IMR-90 (cell line): Measurements from ENCODE around the gene ENOX1. TPM values are rescaled to one million over a fixed set of nuclear protein-coding genes. Genes with fewer than 3 reads are reported as not detected.

Source experiments
- ATAC-seq: fragments of 200-7000 bp; cut with Tn5 transposase; 2 replicates; pipeline ENCODE4 v1.9.1; 2020; ENCODE audit warnings: low read depth, mild to moderate bottlenecking, moderate library complexity
- BruUV-seq: library from RNA; stranded (reverse); fragments of 400-500 nt; replicated peaks from 2 replicates; lab custom pipeline; 2021; lab: Mats Ljungman, UMichigan
- CTCF ChIA-PET: fragments of 300-600 bp; formaldehyde crosslinking; extraction: SDS; loops from one replicate; lab custom pipeline; 2021; ENCODE audit warnings: antibody characterized with exemption; lab: Yijun Ruan, JAX
- POLR2A ChIA-PET: fragments of 300-600 bp; sonication (Branson Sonifier 250); formaldehyde crosslinking; loops from one replicate; lab custom pipeline; 2022; ENCODE audit warnings: antibody characterized with exemption; ENCODE audit not compliant: unreplicated experiment; lab: Charles Lee
- DNase-seq: peaks from one replicate; pipeline ENCODE4 v3.0.0; 2013
- H2AFZ ChIP-seq: replicated peaks from 2 replicates; pipeline ENCODE3; 2013; ENCODE audit warnings: low read length, mild to moderate bottlenecking; ENCODE audit not compliant: poor library complexity
- H2AK5ac ChIP-seq: 2 replicates; pipeline ENCODE4 v1.6.1; 2013; ENCODE audit warnings: low read depth, low read length, inconsistent platforms
- H2AK9ac ChIP-seq: replicated peaks from 2 replicates; pipeline ENCODE3; 2013; ENCODE audit warnings: mild to moderate bottlenecking, low read depth, low read length, moderate library complexity; ENCODE audit not compliant: poor library complexity
- H2BK120ac ChIP-seq: 2 replicates; pipeline ENCODE4 v1.6.1; 2013; ENCODE audit warnings: low read depth, low read length, inconsistent platforms
- H2BK15ac ChIP-seq: 3 replicates; pipeline ENCODE4 v1.6.1; 2013; ENCODE audit warnings: low read depth, low read length, inconsistent platforms
- H2BK20ac ChIP-seq: 2 replicates; pipeline ENCODE4 v1.6.1; 2013; ENCODE audit warnings: low read depth, mild to moderate bottlenecking, inconsistent platforms, low read length, moderate library complexity
- H2BK5ac ChIP-seq: 2 replicates; pipeline ENCODE4 v1.6.1; 2013; ENCODE audit warnings: mild to moderate bottlenecking, low read depth, low read length, inconsistent platforms; ENCODE audit not compliant: poor library complexity, severe bottlenecking
- H3K14ac ChIP-seq: replicated peaks from 2 replicates; pipeline ENCODE4 v1.6.1; 2013; ENCODE audit warnings: low read depth, low read length, inconsistent platforms
- H3K18ac ChIP-seq: 2 replicates; pipeline ENCODE4 v1.6.1; 2013; ENCODE audit warnings: low read depth, low read length, control low read depth
- H3K23ac ChIP-seq: 2 replicates; pipeline ENCODE4 v1.6.1; 2013; ENCODE audit warnings: low read depth, low read length, inconsistent platforms
- H3K27ac ChIP-seq: 2 replicates; pipeline ENCODE4 v1.5.1; 2013; ENCODE audit warnings: mild to moderate bottlenecking, control low read depth, low read length; ENCODE audit not compliant: insufficient read depth
- H3K27me3 ChIP-seq: 2 replicates; pipeline ENCODE4 v1.6.1; 2013; ENCODE audit warnings: low read length; ENCODE audit not compliant: control insufficient read depth, insufficient read depth
- H3K36me3 ChIP-seq: 2 replicates; pipeline ENCODE4 v1.6.1; 2013; ENCODE audit warnings: low read length, mixed read lengths; ENCODE audit not compliant: control insufficient read depth, insufficient read depth
- H3K4ac ChIP-seq: 2 replicates; pipeline ENCODE4 v1.6.1; 2013; ENCODE audit warnings: low read depth, low read length, inconsistent platforms
- H3K4me1 ChIP-seq: 2 replicates; pipeline ENCODE4 v1.6.1; 2013; ENCODE audit warnings: low read length, mixed read lengths; ENCODE audit not compliant: control insufficient read depth, insufficient read depth
- H3K4me2 ChIP-seq: 2 replicates; pipeline ENCODE4 v1.6.1; 2013; ENCODE audit warnings: low read depth, mild to moderate bottlenecking, control low read depth, low read length, moderate library complexity
- H3K4me3 ChIP-seq: 2 replicates; pipeline ENCODE4 v1.5.1; 2013; ENCODE audit warnings: low read depth, mild to moderate bottlenecking, control low read depth, low read length, moderate library complexity; ENCODE audit not compliant: insufficient read depth
- H3K56ac ChIP-seq: 2 replicates; pipeline ENCODE4 v1.6.1; 2013; ENCODE audit warnings: low read length, inconsistent platforms; ENCODE audit not compliant: insufficient read depth; ENCODE audit errors: extremely low read depth
- H3K79me1 ChIP-seq, 2 experiments: 2 replicates each; pipeline ENCODE4 v1.6.1; 2013; ENCODE audit warnings: low read length in 2 of 2, inconsistent platforms in 1 of 2, low read depth in 1 of 2
- H3K9ac ChIP-seq: 2 replicates; pipeline ENCODE4 v1.6.1; 2013; ENCODE audit warnings: low read depth, low read length, control low read depth
- H3K9me1 ChIP-seq: 2 replicates; pipeline ENCODE4 v1.6.1; 2013; ENCODE audit warnings: low read length, inconsistent platforms; ENCODE audit not compliant: insufficient read depth
- H3K9me3 ChIP-seq: 2 replicates; pipeline ENCODE4 v1.6.1; 2013; ENCODE audit warnings: low read length; ENCODE audit not compliant: control insufficient read depth, insufficient read depth
- H4K20me1 ChIP-seq: 2 replicates; pipeline ENCODE4 v1.6.1; 2013; ENCODE audit warnings: low read length, inconsistent platforms; ENCODE audit not compliant: insufficient read depth
- H4K5ac ChIP-seq: 2 replicates; pipeline ENCODE4 v1.6.1; 2013; ENCODE audit warnings: mild to moderate bottlenecking, low read depth, low read length, control low read depth
- H4K8ac ChIP-seq, 2 experiments: 2 replicates each; pipeline ENCODE4 v1.6.1; 2013; ENCODE audit warnings: low read depth in 2 of 2, low read length in 2 of 2, control low read depth in 1 of 2, inconsistent platforms in 1 of 2
- H4K91ac ChIP-seq: 2 replicates; pipeline ENCODE4 v1.6.1; 2013; ENCODE audit warnings: low read depth, low read length, inconsistent platforms; ENCODE audit not compliant: insufficient read depth
- MAZ ChIP-seq: IDR thresholded peaks from 2 replicates; pipeline ENCODE4 v1.6.1; 2012; ENCODE audit warnings: low read depth, mild to moderate bottlenecking, low read length, improper control_type of control experiment, moderate library complexity, borderline replicate concordance
- WGBS, 2 experiments: methylation state at CpG; one replicate each; pipeline versions ENCODE4 v1.1.5 to v1.1.7; 2013; ENCODE audit warnings: missing lambda C conversion rate in 2 of 2; ENCODE audit not compliant: insufficient read length in 1 of 2; ENCODE audit errors: extremely low coverage in 2 of 2; 5-methylcytosine and 5-hydroxymethylcytosine counted together
- dilution Hi-C: fragments of 300-500 bp; cut with HindIII; formaldehyde crosslinking; loops from one replicate; pipeline ENCODE4 v1.14.3; 2018; ENCODE audit warnings: low sequenced_read_pairs; ENCODE audit not compliant: unreplicated experiment
- in situ Hi-C: fragments of 300-500 bp; cut with MboI; formaldehyde crosslinking; loops from 3 replicates; pipeline ENCODE4 v1.14.3; 2019; ENCODE audit warnings: low sequenced_read_pairs, inconsistent platforms, mixed read lengths
- intact Hi-C: fragments of 100-400 bp; cut with micrococcal nuclease; formaldehyde crosslinking; loops from 2 replicates; pipeline ENCODE4 v1.10.0; 2022
- polyA plus RNA-seq, 3 experiments: library from polyadenylated mRNA; depleted of rRNA; stranded (reverse); fragments of >200 nt; gene quantifications; 2 replicates each; pipeline ENCODE4 v1.2.3, GENCODE V29; 2012; ENCODE audit warnings: low replicate concordance in 1 of 3
- total RNA-seq: library from RNA; depleted of rRNA; stranded (reverse); fragments of >200 nt; gene quantifications from 2 replicates; pipeline ENCODE4 v1.2.3, GENCODE V29; 2012
- TF ChIP-seq, protein P1 (sequence below): fragments of 150-350 bp; IDR thresholded peaks from 2 replicates; pipeline ENCODE4 v1.6.1; 2017; ENCODE audit warnings: mild to moderate bottlenecking, antibody characterized with exemption, low read length, low read depth

Gene ENOX1
- total and polyA plus RNA-seq, 2 of the 4 experiments (the other 2 are of a cell fraction), result 0.99 to 1.3 TPM

DNA sequence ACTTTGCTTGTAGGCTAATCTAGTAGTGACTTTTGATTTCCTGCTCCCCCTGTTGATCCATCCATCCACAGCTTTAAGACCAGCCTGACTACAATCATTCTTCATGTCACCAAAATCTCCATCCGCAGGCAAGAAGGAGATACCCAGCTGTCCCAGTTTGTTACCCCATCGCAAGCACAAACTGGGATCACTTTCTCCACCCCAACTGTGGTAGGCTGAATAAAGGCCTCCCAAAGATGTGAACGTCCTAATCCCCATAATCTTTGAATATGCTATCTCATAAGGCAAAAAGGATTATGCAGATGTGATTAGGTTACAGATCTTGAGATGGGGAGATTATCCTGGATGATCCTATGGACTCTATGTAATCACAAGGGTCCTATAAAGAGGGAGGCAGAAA is 202.0 kb downstream of the ENOX1 start:
- H4K20me1 ChIP-seq, result no peaks in the 10 kb centered on the region
- ChIA-PET POLR2A (no interaction called here), CTCF (no interaction called here)
- H4K91ac ChIP-seq, result no peak overlapping the region
- H4K5ac ChIP-seq, result no peak overlapping the region
- H3K27ac ChIP-seq, result no peak overlapping the region
- H3K79me1 ChIP-seq, result no peaks in the 10 kb centered on the region
- in situ Hi-C loops, result no loop called here
- no peak overlapping the region for H3K23ac ChIP-seq
- H3K27me3 ChIP-seq, result no peaks in the 10 kb centered on the region
- ATAC-seq, result no peak
- H3K4me1 ChIP-seq, result no peaks in the 10 kb centered on the region
- H3K18ac ChIP-seq, result no peak overlapping the region
- H2BK15ac ChIP-seq, result no peak overlapping the region
- H2BK120ac ChIP-seq, result no peak overlapping the region
- no peak overlapping the region for H3K56ac ChIP-seq
- H2AK5ac ChIP-seq, result no peak overlapping the region
- H3K9me3 ChIP-seq, result no peaks in the 10 kb centered on the region
- H2AK9ac ChIP-seq, result no peak overlapping the region
- no peak overlapping the region for H3K14ac ChIP-seq
- BruUV-seq, result no TSS peak
- dilution Hi-C loops, result no loop called here
- H3K9ac ChIP-seq, result no peak overlapping the region
- H3K4ac ChIP-seq, result no peak overlapping the region
- no CpG with 5 or more reads among the region's 3 CpGs for WGBS, 2 experiments
- no peak overlapping the region for H2AFZ ChIP-seq
- no peak overlapping the region for H2BK5ac ChIP-seq
- no peak for DNase-seq
- H3K36me3 ChIP-seq, result no peaks in the 10 kb centered on the region
- no peak overlapping the region for H3K4me3 ChIP-seq
- no peak overlapping the region for H3K4me2 ChIP-seq
- TF ChIP-seq, protein P1, sequence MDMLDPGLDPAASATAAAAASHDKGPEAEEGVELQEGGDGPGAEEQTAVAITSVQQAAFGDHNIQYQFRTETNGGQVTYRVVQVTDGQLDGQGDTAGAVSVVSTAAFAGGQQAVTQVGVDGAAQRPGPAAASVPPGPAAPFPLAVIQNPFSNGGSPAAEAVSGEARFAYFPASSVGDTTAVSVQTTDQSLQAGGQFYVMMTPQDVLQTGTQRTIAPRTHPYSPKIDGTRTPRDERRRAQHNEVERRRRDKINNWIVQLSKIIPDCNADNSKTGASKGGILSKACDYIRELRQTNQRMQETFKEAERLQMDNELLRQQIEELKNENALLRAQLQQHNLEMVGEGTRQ, result no peak
- TF ChIP-seq MAZ, result no peak
- no peak overlapping the region for H4K8ac ChIP-seq
- H3K9me1 ChIP-seq, result peaks cover 3% of the 10 kb centered on the region; the same call in 1 of the 2 replicates
- intact Hi-C loops, result no loop called here
- no peak overlapping the region for H2BK20ac ChIP-seq
